HG03095 (cell line): ENCODE measurements around the gene DNAJB1.

Source experiments
- ATAC-seq: cut with Tn5 transposase; IDR thresholded peaks from one replicate; pipeline ENCODE4 v1.9.1; 2021; ENCODE audit warnings: moderate library complexity; ENCODE audit not compliant: unreplicated experiment

Gene DNAJB1

DNA sequence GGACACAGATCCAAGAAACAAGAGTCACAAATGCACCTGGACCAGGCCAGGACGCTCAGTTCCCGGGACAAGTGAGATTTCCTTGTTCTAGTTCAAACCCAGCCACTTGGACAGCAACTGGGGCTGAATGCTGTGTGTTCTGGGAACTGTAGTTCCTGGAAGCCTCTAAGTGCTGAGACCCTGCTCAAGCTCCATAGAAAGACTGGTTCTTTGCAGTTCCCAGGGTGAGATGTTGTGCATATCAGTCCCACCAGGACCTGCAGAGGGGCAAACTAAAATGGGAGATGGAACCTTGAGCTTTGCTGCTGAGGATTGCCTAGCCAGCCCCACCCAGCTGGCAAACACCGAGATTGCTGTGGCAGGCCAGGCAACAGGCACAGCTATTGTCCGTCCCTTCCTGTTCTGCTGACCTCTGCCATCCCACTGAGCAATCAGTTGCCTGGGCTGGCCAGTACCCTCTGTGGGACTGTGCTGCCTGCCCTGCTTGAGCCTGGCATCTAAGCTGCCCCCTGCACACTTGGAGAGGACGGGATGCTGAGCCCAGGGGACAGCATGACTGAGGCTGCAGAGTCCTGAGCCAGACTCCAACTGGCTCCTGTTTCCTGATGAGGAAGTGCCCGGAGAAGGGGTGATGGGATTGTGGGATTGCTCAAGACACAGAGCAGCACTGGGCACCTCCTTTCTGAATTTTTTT is 20.8 kb downstream of the DNAJB1 start:
- no peak for ATAC-seq

DNA sequence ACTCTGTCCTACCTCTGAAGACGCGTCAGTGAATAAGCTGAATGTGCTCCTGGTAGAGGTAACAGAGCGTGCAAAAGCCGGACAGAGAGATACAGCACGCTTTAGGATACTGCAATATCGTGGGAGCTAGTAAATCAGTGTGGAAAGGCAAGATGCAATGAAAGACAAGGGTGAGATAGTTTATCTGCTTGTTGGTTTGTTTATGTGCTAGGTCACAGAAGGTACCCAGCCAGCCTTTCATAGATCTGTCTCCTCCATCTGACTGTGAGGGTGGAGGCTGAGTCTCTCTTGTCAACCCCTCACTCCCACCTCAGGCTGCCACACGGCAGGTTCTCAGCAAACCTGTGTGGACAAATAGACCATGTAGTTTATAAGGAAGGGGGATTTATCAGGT is 21.4 kb downstream of the DNAJB1 start:
- ATAC-seq = no peak

DNA sequence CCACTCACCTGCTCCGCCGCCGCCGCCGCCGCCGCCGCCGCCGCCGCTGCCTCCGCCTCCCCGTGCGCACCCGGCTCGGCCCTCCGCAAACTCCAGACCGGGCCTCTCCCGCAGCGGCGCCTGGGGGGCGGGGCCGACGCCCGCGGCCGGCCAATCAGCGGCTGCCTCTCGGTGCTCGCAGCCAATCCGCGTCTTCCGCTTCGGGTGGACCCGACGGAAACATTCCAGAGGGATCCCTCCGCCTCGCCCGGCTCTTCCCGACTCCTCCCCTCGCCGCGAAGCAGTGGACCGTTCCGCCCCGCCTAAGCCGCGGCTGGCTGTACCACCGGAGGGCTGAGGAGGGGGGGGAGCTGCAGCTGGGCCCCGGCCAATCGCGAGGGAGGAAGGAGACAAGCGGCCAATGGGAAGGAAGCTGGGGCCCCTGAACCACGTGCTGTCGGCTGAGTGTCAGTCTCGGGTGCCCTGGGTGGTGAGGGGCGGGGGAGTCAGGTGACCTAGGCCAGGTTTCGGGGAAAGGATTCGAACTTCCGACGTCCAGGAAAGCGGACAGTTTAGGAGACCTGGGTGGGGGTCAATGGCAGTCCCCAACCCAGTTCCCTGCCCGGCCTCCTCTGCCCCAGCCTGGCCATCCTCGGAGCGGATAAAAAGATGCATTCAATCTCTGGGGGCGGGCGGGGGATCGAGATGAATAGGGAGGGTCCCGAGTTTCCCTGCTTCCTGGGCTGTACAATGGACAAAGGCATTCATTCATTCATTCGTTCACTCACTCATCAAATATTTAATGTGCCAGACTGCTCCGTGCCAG is 22.0 kb downstream of the DNAJB1 start, which contains the start of gene GIPC1:
TSS of gene GIPC1 (minus strand) at position 99 of the 805 bp plus-strand sequence. CDS start 13,151 bp downstream, outside the sequence.
- ATAC-seq = peak; percentile 64

DNA sequence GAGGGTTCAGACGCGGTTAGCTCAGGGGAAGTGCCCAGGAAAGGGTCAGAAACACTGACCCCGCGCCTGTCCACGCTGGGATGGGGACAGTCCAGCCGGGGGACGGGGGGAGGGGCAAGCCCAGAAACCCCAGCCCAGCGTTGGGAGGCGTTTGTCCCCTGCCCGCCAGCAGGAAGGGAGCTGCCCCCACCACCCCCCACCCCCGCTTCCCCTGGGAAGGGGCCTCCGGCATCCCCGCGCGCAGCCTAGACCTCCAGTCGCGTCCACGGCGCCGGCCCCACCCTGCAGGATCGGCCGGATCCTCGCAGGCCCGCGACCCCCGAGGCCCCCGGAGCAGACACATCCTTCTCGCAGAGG is 22.5 kb downstream of the DNAJB1 start:
- no peak for ATAC-seq

DNA sequence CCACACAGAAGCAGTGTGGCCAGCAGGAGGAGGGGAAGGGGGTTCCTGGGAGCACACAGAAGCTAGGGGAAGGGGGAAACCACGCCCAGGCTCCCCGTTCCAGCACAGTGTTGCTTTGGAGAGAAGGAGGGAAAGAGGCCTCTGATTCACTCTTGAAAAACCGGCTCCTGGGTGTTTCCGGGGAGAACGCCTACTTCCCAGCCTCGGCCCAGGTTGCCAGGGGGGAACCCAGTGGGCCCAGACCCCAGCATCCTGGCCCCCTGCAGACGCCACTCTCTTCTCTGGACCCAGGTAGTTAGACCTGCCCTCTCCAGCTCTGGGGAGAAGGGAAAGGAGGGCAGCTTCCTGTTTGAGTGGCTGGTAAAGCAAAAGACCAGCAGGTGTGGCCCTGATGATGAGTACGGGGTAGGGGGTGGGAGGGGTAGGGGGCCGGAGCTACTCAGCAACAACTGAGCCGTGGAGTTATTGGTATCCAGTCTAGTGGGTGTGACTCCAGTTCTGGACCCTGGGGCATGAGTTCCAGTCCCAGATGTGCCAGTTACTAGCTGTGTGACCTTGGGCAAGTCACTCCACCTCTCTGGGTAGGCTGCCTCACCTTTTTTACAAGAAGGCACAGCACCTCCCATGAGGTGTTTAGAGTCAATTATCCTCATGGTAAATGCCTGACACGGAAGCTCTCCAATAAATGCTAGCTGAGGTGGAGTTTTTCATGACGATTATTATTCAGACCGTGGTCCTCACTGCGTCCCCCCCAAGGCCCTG is 23.1 kb downstream of the DNAJB1 start:
- no peak for ATAC-seq

DNA sequence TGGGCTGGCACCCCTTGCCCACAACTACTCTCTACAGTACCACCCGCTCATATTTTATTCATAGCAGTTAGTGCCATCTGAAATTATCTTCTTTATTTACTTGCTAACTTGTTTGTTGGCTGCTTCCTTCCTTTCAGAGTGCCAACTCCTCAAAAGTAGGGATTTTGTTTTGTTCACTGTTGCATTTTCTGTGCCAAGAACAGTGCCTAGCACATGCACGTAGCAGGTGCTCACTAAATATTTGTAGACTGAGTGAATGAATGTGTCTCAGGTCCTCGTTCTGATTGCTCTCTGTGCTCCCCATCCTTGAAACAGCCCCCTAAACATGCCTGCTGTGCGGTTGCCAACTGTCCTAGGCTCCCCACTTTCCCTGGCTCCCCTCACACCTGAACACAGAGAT is 23.8 kb downstream of the DNAJB1 start:
- no peak for ATAC-seq

DNA sequence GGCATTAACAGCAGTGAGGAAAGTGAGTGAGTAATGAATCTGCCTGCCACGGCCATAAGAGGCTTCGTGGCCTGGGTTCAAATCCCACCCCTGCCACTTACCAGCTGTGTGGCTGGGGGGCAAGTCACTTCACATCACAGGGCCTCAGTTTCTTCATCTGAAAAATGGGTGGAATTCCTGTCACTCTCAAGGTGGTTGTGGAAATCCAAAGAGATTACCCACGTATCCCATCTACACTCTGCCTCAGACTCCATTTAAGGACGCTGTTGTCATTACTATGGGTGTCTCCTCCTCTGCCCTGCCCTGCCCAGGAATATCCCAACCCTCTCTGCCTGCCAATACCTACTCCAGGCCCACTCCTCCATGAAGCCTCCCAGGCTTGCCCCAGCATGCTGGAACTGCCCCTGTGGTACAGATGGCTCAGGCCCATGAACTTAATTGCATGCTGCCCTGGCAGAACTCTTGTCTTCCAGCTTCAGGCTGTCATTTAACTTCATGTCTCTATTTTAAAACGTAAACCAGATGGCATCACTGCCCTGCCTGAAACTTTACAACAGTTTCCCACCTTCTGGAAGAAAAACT is 25.4 kb downstream of the DNAJB1 start:
- no peak for ATAC-seq

GRCh38 chr19:14487370-14488125 is 30.6 kb downstream of the DNAJB1 start:
- ATAC-seq = no peak

- ATAC-seq = no peak
Observed at GRCh38 chr19:14482172-14482941, 35.8 kb downstream of the DNAJB1 start.

GRCh38 chr19:14480700-14481079 is 37.5 kb downstream of the DNAJB1 start:
- ATAC-seq = no peak

- no peak for ATAC-seq
Observed at GRCh38 chr19:14479975-14480699, 38.1 kb downstream of the DNAJB1 start.

DNA sequence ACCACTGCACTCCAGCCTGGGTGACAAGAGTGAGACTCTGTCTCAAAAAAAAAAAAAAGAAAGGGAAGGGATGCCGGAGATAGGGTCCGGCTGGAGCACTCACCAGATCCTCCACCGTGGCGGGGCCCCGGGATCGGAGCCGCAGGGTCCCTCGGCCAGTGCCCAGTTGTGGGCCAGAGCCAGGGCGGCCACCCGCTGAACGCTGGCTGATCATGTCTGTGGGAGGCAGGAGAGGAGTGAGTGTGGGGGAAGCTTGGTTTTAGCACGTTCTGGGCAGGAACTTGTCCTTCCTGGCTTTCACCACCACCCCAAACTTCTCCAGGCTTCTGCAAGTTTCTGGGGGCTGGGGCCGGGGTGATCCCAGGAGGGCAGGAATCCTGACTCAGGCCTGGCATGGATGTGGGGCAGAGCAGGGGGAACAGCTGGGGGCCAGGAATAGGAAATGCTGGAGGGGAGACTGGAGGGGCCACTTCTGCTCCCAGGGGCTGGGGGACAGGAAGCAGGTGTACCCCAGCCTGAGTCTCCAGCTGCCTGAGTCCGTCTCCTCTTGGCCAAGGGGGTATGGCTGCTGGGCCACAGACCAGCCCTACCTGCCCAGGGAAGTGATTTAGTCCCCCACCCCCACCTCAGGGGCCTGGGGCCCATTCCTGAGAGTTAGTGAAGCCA is 38.8 kb downstream of the DNAJB1 start:
- ATAC-seq = no peak

- ATAC-seq = no peak
Observed at GRCh38 chr19:14478113-14478545, 40.1 kb downstream of the DNAJB1 start.

DNA sequence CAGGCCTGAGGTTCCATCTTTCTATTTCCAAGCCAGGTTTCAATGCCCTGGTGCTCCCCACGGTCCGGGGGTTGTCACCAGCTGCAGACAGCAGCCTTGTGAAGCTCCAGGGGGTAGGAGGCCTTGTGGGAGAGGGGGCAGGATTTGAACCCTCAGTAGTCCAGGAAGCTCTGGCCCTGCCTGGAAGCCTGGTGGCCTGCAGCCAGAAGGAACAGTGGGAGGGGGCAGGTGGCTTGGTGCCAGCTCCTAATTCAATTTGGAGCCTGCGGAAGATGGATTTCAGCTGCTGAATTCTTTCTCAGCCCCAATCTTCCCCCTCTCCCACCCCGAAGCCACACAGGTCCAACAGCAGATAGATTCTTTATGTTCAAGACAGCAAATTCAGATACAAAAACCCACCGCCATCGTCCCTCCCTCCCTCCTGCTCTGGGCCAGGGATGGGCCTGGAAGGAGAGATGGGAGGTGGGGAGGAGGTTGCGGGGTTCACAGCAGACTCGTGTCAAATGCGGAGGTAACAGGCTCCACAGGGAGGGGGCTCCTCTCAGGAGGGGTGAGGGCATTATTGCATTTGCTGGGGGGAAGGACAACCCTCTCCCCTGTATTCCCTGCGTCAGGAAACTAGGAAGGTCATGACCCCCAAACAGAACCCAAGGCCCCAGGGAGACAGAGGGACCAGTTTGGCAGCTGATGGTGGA is 40.6 kb downstream of the DNAJB1 start:
- ATAC-seq = no peak

GRCh38 chr19:14476673-14477401 is 41.4 kb downstream of the DNAJB1 start:
- ATAC-seq = no peak

DNA sequence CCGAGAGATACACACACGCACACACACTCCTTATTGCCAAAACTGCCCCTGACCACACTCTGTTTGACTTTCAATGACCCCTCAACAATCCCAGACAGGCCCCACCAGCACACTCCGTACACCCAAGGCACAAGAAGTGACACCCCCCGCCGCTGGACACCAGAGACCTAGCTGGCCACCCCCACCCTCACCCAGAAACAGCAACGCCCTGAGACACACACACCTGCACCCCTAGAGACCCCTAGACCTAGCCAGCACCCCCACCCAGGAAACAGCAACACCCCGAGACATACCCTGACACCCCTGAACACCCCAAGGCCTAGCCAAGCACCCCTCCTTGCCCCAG is 41.9 kb downstream of the DNAJB1 start:
- ATAC-seq = no peak

DNA sequence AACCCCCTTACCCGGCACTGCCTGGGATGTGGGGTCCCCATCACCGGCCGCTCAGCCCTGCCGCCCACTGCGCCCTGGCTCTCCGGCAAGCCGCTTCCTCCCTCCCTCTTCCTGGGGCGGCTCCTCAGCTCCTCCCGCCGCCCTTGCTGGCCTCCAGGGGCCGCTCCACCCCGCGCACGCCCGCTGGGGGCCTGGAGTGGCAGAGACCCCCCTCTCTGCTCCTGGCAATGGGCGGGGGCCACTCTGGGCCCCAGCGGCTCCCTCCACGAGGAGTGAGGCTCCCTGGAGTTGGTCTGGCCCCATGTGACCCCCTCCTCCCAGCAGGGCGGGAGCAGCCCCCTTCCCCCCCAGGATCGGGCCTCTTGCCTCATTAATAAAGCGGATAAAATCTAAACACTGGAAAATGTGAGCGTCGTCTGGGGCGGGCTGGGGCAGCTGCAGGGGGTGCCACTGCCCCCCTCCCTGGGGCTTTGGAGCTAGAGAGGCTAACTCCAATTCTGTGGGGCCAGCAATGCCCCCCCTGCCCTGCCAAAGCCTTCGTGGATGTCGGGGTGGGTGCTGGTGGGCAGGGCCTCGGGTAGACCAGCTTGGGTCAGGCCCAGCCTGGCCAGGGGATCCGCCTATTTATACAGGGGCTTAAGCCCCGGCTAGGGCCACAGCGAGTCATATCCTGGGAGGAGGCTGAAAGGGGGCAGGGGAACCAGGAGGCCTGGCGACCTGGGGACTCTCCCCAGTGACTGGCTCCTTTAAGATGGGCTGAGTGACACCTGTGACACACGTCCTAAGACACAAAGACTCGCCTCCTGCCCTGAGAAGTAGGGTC is 42.7 kb downstream of the DNAJB1 start, which contains the start of gene PTGER1:
TSS of gene PTGER1 (minus strand) at position 104 of the 823 bp plus-strand sequence. CDS start 1,034 bp downstream, outside the sequence.
- ATAC-seq = no peak
